ENCODE results near the gene SYT12. TPM values are rescaled to one million over a fixed set of nuclear protein-coding genes. Genes with fewer than 3 reads are reported as not detected.

SYT12 gene
- total RNA-seq, 2 donors from 2014 or later, result 0.78 TPM; not detected in 1

DNA sequence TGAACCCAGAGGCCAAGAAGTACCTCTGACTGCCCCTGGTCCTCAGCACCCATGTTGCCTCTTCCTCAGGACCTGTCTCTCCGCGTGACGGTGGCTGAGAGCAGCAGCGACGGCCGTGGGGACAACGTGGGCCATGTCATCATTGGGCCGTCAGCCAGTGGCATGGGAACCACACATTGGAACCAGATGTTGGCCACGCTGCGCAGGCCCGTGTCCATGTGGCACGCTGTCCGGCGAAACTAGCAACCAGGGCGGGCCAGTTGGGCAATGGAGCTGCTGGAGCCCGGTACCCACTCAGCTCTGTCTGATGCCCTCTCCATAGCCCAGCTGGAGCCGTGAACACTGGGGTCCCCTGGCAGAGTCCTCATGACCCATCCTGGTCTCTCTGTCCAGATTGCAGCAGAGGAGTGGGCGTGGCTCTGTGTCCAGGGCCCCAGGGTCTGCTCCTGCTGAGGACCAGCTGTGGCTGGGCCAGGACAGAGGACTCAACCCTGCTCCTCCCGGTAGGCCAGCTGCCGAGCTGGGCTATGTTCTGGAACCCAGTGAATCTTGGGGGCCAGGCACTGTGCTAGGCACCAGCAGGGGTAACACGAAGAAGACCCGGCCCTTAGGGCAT, 25.7 kb downstream of the SYT12 start:
- 88 to 90% methylated on average over 9 to 22 of the region's 22 CpGs for WGBS, 2 donors
- H3K36me3 ChIP-seq (replicated peaks in 1 of 2; ENCODE audit: insufficient read depth in 1 of 2, low read depth in 2 of 2), result no peaks in the 10 kb centered on the region
- no peaks in the 10 kb centered on the region for H3K27me3 ChIP-seq
- no peak for DNase-seq
- no peak overlapping the region for H3K27ac ChIP-seq
- intact Hi-C loops (cut with DNase I), result no loop called here
- no peak for ATAC-seq
- H3K9me3 ChIP-seq, result no peaks in the 10 kb centered on the region
- H3K4me3 ChIP-seq, result no peak overlapping the region
- no peak for TF ChIP-seq POLR2A (IDR thresholded peaks at IDR 0.05)
- TF ChIP-seq, protein P1, sequence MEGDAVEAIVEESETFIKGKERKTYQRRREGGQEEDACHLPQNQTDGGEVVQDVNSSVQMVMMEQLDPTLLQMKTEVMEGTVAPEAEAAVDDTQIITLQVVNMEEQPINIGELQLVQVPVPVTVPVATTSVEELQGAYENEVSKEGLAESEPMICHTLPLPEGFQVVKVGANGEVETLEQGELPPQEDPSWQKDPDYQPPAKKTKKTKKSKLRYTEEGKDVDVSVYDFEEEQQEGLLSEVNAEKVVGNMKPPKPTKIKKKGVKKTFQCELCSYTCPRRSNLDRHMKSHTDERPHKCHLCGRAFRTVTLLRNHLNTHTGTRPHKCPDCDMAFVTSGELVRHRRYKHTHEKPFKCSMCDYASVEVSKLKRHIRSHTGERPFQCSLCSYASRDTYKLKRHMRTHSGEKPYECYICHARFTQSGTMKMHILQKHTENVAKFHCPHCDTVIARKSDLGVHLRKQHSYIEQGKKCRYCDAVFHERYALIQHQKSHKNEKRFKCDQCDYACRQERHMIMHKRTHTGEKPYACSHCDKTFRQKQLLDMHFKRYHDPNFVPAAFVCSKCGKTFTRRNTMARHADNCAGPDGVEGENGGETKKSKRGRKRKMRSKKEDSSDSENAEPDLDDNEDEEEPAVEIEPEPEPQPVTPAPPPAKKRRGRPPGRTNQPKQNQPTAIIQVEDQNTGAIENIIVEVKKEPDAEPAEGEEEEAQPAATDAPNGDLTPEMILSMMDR (IDR thresholded peaks at IDR 0.05), result no peak
- peaks cover 6% of the 10 kb centered on the region for H3K4me1 ChIP-seq

DNA sequence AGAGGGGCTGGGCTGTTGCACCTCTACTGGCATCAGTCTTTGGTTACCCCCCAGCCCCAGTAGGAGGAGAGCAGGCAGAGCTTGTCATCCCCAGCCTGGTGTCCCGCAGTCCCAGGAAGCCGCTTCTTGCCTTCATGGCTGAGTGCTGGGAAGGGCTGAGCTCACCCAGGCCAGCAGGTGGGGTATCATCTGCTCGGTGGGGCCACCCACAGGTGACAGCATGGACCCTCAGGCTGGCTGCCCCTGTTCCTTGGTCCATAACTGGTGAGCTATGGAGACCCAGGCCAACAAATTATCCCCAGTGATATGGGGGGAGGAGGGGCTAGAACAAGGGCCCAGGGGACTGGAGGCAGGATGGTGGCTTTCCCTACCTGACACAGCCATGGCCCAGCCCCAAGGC, 27.2 kb downstream of the SYT12 start:
- Histone ChIP-seq H3K4me1 (peaks cover 21% of the 10 kb centered on the region), H3K27me3 (no peaks in the 10 kb centered on the region), H3K36me3 (replicated peaks in 1 of 2; ENCODE audit: insufficient read depth in 1 of 2, low read depth in 2 of 2) (no peaks in the 10 kb centered on the region), H3K27ac (no peak overlapping the region), H3K9me3 (no peaks in the 10 kb centered on the region), H3K4me3 (no peak overlapping the region)
- TF ChIP-seq, protein P1 (IDR thresholded peaks at IDR 0.05), result no peak
- TF ChIP-seq POLR2A (IDR thresholded peaks at IDR 0.05), result no peak
- 93 to 100% methylated on average over 1 to 3 of the region's 3 CpGs for WGBS, 2 donors
- intact Hi-C loops (cut with DNase I), result no loop called here
- no peak for DNase-seq
- no peak for ATAC-seq

DNA sequence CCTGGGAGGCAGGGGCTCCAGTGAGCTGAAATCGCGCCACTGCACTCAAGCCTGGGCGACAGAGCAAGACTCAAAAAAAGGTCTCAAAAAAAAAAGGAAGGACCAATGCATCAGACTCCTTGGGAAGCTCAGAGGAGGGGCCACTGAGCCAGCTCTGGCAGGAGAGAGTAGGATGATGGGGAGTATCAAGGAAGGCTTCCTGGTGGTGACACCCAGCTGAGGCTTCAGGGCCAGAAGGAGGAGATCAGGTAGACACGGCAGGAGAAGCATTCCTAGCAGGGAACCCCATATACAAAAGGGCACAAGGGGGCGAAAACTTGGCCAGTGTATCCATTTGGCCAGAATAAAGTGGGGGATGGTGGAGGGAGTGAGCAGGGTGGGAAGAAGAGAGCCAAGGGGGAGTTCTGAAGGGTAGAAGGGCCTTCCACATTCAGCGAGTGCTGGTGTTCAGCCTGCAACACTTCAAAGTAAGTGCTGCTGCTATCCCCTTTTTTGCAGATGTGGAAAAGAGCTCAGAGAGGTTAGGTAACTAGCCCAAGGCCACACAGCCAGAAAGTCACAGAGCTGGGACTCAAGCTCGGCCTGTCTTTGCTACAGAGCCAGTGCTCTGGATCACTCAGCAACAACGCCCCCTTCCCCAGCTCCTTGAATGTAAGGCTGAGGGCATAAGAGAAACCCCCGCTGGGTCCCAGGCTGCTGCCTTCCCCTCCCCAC, 28.4 kb downstream of the SYT12 start:
- Histone ChIP-seq H3K27ac (no peak overlapping the region), H3K27me3 (no peaks in the 10 kb centered on the region), H3K36me3 (replicated peaks in 1 of 2; ENCODE audit: insufficient read depth in 1 of 2, low read depth in 2 of 2) (no peaks in the 10 kb centered on the region), H3K4me3 (no peak overlapping the region), H3K9me3 (no peaks in the 10 kb centered on the region), H3K4me1 (peaks cover 33% of the 10 kb centered on the region)
- intact Hi-C loops (cut with DNase I), result no loop called here
- 77 to 84% methylated on average over 9 of the region's 9 CpGs for WGBS, 2 donors
- DNase-seq (no peak), ATAC-seq (no peak)
- TF ChIP-seq POLR2A (IDR thresholded peaks at IDR 0.05), result no peak
- TF ChIP-seq, protein P1 (IDR thresholded peaks at IDR 0.05), result no peak

DNA sequence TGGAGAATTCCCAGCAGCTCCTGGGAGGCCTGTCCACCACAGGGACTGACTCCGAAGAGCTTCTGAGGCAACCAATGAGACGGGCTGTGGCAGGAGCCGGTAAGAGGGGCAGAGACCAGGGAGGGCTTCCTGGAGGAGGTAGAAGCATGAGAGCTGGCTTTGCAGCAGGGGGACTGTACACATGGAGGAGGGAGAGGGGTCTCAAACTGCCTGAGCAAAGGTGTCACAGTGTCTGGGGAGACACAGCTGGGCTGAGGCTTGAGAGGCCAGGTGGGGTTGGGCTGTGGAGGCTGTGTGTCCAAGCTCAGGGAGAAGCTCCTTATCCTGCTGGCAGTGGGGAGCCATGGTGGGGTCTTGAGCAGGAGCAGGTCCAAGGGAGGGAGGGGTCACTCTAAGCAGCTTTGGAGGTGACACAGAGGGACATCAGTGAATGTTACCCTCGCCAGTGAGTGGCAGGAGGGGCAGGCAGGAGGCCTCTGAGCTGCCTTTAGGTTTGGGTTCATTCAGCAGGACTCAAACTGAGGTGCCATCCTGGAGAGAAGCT, 29.1 kb downstream of the SYT12 start:
- Histone ChIP-seq H3K4me3 (no peak overlapping the region), H3K27ac (no peak overlapping the region), H3K4me1 (peaks cover 39% of the 10 kb centered on the region), H3K27me3 (no peaks in the 10 kb centered on the region), H3K36me3 (replicated peaks in 1 of 2; ENCODE audit: insufficient read depth in 1 of 2, low read depth in 2 of 2) (no peaks in the 10 kb centered on the region), H3K9me3 (no peaks in the 10 kb centered on the region)
- 80 to 90% methylated on average over 1 to 4 of the region's 4 CpGs for WGBS, 2 donors
- DNase-seq, result no peak
- ATAC-seq, result no peak
- no peak for TF ChIP-seq POLR2A (IDR thresholded peaks at IDR 0.05)
- TF ChIP-seq, protein P1 (IDR thresholded peaks at IDR 0.05), result no peak
- intact Hi-C loops (cut with DNase I), result no loop called here

All from body of pancreas (tissue), 4 donors.